ENCODE data around the gene SAP130.

SAP130 gene

DNA sequence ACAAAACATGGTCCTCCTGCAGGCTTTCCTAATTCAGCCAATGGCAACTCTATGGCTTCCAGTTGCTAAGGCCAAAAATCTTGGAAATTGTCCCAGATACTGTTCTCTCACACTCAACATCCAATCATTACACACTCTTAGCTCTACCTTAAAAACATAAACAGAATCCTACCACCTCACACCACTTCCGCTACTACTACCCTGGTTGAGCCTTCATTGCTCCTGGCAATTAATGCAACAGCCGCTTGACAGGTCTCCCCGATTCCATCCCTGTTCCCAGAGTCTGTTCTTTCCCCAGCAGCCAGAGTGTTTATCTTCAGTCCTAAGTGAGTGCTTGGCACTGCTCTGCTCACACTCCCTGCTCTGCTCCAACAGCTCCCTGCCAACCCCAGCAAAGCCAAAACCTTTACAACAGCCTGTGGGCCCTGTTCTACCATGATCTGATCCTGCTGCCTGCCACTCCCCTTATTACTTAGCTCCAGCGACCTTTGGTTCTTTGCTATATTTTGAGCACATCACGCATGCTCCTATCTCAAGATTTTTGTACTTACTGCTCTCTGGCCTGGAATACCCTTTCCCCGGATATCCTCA, 74.6 kb downstream of the SAP130 start:
- peaks cover 77% of the 10 kb centered on the region for H3K36me3 ChIP-seq (ENCODE audit: insufficient read depth, low read length)

DNA sequence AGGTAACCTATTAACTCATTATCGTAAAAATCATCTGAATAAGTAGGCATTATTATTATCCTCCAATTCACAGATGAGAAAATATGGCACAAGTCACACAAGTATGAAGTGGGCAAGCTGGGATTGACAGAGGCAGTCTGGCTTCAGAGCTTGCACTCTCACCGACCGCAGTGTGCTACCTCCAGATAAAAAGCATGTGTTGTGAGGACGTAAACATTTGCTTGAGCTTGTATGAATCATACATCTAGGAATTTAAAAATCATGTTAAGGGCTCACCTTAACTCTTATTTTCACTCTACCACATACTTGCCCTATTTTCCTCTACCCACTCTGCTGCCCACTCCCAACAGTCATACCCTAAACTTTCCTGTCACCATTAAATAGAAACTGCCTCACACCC, 76.8 kb downstream of the SAP130 start:
- peaks cover 84% of the 10 kb centered on the region for H3K36me3 ChIP-seq (ENCODE audit: insufficient read depth, low read length)
- H3K27me3 ChIP-seq (ENCODE audit: insufficient read depth, low read length, poor library complexity, severe bottlenecking) = no peaks in the 10 kb centered on the region

More for the DNA sequence above, 74.6 kb downstream of the SAP130 start:
- Histone ChIP-seq H3K4me2 (ENCODE audit: low read depth, low read length, poor library complexity, severe bottlenecking) (no peak overlapping the region), H3K4me1 (ENCODE audit: insufficient read depth, low read length, poor library complexity, severe bottlenecking) (no peaks in the 10 kb centered on the region), H3K4me3 (ENCODE audit: low read length, poor library complexity, severe bottlenecking) (no peak overlapping the region), H3K9ac (ENCODE audit: low read depth, low read length, poor library complexity, severe bottlenecking) (no peak overlapping the region), H3K79me2 (ENCODE audit: insufficient read depth, low read length) (no peaks in the 10 kb centered on the region), H3K27me3 (ENCODE audit: insufficient read depth, low read length, poor library complexity, severe bottlenecking) (no peaks in the 10 kb centered on the region), H3K9me3 (ENCODE audit: insufficient read depth, low read depth, low read length) (no peaks in the 10 kb centered on the region), H3K9me2 (replicated peaks; ENCODE audit: low read depth, low read length) (no peaks in the 10 kb centered on the region), H3F3A (ENCODE audit: low read depth) (no peaks in the 10 kb centered on the region), H2AFZ (ENCODE audit: low read length) (no peak overlapping the region), H4K20me1 (ENCODE audit: insufficient read depth, low read length, poor library complexity, severe bottlenecking) (no peaks in the 10 kb centered on the region)
- TF ChIP-seq, protein P1, sequence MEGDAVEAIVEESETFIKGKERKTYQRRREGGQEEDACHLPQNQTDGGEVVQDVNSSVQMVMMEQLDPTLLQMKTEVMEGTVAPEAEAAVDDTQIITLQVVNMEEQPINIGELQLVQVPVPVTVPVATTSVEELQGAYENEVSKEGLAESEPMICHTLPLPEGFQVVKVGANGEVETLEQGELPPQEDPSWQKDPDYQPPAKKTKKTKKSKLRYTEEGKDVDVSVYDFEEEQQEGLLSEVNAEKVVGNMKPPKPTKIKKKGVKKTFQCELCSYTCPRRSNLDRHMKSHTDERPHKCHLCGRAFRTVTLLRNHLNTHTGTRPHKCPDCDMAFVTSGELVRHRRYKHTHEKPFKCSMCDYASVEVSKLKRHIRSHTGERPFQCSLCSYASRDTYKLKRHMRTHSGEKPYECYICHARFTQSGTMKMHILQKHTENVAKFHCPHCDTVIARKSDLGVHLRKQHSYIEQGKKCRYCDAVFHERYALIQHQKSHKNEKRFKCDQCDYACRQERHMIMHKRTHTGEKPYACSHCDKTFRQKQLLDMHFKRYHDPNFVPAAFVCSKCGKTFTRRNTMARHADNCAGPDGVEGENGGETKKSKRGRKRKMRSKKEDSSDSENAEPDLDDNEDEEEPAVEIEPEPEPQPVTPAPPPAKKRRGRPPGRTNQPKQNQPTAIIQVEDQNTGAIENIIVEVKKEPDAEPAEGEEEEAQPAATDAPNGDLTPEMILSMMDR (conservative IDR thresholded peaks at IDR 0.05; ENCODE audit: low read length) = no peak
- TF ChIP-seq EZH2phosphoT487 (IDR thresholded peaks at IDR 0.05; ENCODE audit: borderline replicate concordance) = no peak

DNA sequence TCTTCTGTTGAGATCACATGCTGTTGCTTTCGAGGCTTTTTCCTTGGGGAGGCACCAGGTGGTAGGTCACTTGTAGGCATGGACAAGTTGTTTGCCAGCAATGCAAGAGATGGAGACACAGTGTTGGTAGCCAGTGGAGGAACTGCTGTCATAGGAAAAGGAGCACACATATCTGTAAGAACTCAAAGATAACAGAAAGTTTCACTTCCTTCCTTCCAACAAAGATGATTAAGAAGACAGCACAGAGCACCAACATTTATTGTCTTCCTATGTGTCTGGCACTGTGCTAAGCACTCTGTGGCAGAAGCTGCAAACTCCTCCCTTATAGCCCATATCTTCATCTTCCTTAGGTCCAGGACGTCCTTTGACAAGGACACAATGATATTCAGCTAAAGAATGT, 77.6 kb downstream of the SAP130 start:
- H3K4me3 ChIP-seq (ENCODE audit: low read length, poor library complexity, severe bottlenecking) = no peak overlapping the region
- H2AFZ ChIP-seq (ENCODE audit: low read length) = no peak overlapping the region
- H3K4me2 ChIP-seq (ENCODE audit: low read depth, low read length, poor library complexity, severe bottlenecking) = no peak overlapping the region
- H3K9me3 ChIP-seq (ENCODE audit: insufficient read depth, low read depth, low read length) = no peaks in the 10 kb centered on the region
- peaks cover 86% of the 10 kb centered on the region for H3K36me3 ChIP-seq (ENCODE audit: insufficient read depth, low read length)
- no peak for TF ChIP-seq EZH2phosphoT487 (IDR thresholded peaks at IDR 0.05; ENCODE audit: borderline replicate concordance)
- TF ChIP-seq, protein P1 (conservative IDR thresholded peaks at IDR 0.05; ENCODE audit: low read length) = no peak
- no peaks in the 10 kb centered on the region for H4K20me1 ChIP-seq (ENCODE audit: insufficient read depth, low read length, poor library complexity, severe bottlenecking)
- H3F3A ChIP-seq (ENCODE audit: low read depth) = no peaks in the 10 kb centered on the region
- H3K27me3 ChIP-seq (ENCODE audit: insufficient read depth, low read length, poor library complexity, severe bottlenecking) = no peaks in the 10 kb centered on the region
- H3K4me1 ChIP-seq (ENCODE audit: insufficient read depth, low read length, poor library complexity, severe bottlenecking) = no peaks in the 10 kb centered on the region
- no peaks in the 10 kb centered on the region for H3K79me2 ChIP-seq (ENCODE audit: insufficient read depth, low read length)
- H3K9ac ChIP-seq (ENCODE audit: low read depth, low read length, poor library complexity, severe bottlenecking) = no peak overlapping the region
- no peaks in the 10 kb centered on the region for H3K9me2 ChIP-seq (replicated peaks; ENCODE audit: low read depth, low read length)

More for the DNA sequence above, 76.8 kb downstream of the SAP130 start:
- no peak overlapping the region for H3K4me2 ChIP-seq (ENCODE audit: low read depth, low read length, poor library complexity, severe bottlenecking)
- no peaks in the 10 kb centered on the region for H3K79me2 ChIP-seq (ENCODE audit: insufficient read depth, low read length)
- no peaks in the 10 kb centered on the region for H3F3A ChIP-seq (ENCODE audit: low read depth)
- H3K9me2 ChIP-seq (replicated peaks; ENCODE audit: low read depth, low read length) = no peaks in the 10 kb centered on the region
- H3K9me3 ChIP-seq (ENCODE audit: insufficient read depth, low read depth, low read length) = no peaks in the 10 kb centered on the region
- H3K4me3 ChIP-seq (ENCODE audit: low read length, poor library complexity, severe bottlenecking) = no peak overlapping the region
- no peaks in the 10 kb centered on the region for H3K4me1 ChIP-seq (ENCODE audit: insufficient read depth, low read length, poor library complexity, severe bottlenecking)
- H2AFZ ChIP-seq (ENCODE audit: low read length) = no peak overlapping the region
- H4K20me1 ChIP-seq (ENCODE audit: insufficient read depth, low read length, poor library complexity, severe bottlenecking) = no peaks in the 10 kb centered on the region
- TF ChIP-seq, protein P1 (conservative IDR thresholded peaks at IDR 0.05; ENCODE audit: low read length) = no peak
- no peak for TF ChIP-seq EZH2phosphoT487 (IDR thresholded peaks at IDR 0.05; ENCODE audit: borderline replicate concordance)
- no peak overlapping the region for H3K9ac ChIP-seq (ENCODE audit: low read depth, low read length, poor library complexity, severe bottlenecking)
